H1 (cell line): ENCODE data around the gene ST7L. TPM values are rescaled to one million over a fixed set of nuclear protein-coding genes. Genes with fewer than 3 reads are reported as not detected.
A peak's percentile ranks its signal among the peaks of the same experiment; 100 is the strongest.

Experiments
- CTCF ChIA-PET: fragments of 300-600 bp; sonication (Branson Sonifier 250); formaldehyde crosslinking; loops from one replicate; lab custom pipeline; 2021; ENCODE audit not compliant: partially characterized antibody; lab: Charles Lee
- POLR2A ChIA-PET: fragments of 300-600 bp; sonication (Branson Sonifier 250); formaldehyde crosslinking; loops from one replicate; lab custom pipeline; 2021; ENCODE audit warnings: inconsistent platforms; ENCODE audit not compliant: partially characterized antibody; lab: Charles Lee
- DNase-seq, 2 experiments: peaks; one replicate each; pipeline versions ENCODE4 v3.0.0 to v3.0.0-alpha.2; 2010 to 2022; ENCODE audit warnings: low spot score in 2 of 2, low read depth in 1 of 2, mixed read lengths in 1 of 2
- FAIRE-seq: peaks from 2 replicates; lab custom pipeline; 2011; peaks lifted over from hg19 to GRCh38; lab: Jason Lieb, UNC
- H2AFZ ChIP-seq: 2 replicates; pipeline ENCODE4 v1.8.1; 2012; ENCODE audit warnings: low read length, inconsistent platforms
- H2AK5ac ChIP-seq: 2 replicates; pipeline ENCODE4 v1.6.1; 2013; ENCODE audit warnings: low read depth, low read length
- H2BK120ac ChIP-seq: replicated peaks from 2 replicates; pipeline ENCODE3; 2013; ENCODE audit warnings: low read depth, low read length, inconsistent platforms
- H2BK12ac ChIP-seq: 2 replicates; pipeline ENCODE4 v1.6.1; 2013; ENCODE audit warnings: low read depth, low read length
- H2BK15ac ChIP-seq: 2 replicates; pipeline ENCODE4 v1.6.1; 2013; ENCODE audit warnings: low read length
- H2BK20ac ChIP-seq: 2 replicates; pipeline ENCODE4 v1.6.1; 2013; ENCODE audit warnings: low read length
- H2BK5ac ChIP-seq: 2 replicates; pipeline ENCODE4 v1.6.1; 2013; ENCODE audit warnings: low read depth, low read length
- H3K14ac ChIP-seq: 2 replicates; pipeline ENCODE4 v1.6.1; 2013; ENCODE audit warnings: inconsistent platforms; ENCODE audit not compliant: insufficient read length
- H3K18ac ChIP-seq: 2 replicates; pipeline ENCODE4 v1.6.1; 2013; ENCODE audit warnings: low read length; ENCODE audit errors: extremely low read depth
- H3K23ac ChIP-seq: 2 replicates; pipeline ENCODE4 v1.6.1; 2013; ENCODE audit warnings: inconsistent platforms; ENCODE audit not compliant: insufficient read length
- H3K23me2 ChIP-seq: 2 replicates; pipeline ENCODE4 v1.6.1; 2013; ENCODE audit warnings: low read depth, low read length
- H3K27ac ChIP-seq: 2 replicates; pipeline ENCODE4 v1.6.1; 2011; ENCODE audit warnings: low read depth, low read length, inconsistent platforms
- H3K27me3 ChIP-seq, 4 experiments: replicated peaks in 1 of 4; 1 replicate in 1 of 4; 2 replicates in 3 of 4; pipeline versions ENCODE4 v1.6.1 to v1.8.1; 2011 to 2013; ENCODE audit warnings: low read length in 3 of 4, mild to moderate bottlenecking in 3 of 4, inconsistent platforms in 2 of 4, mixed read lengths in 2 of 4, moderate library complexity in 1 of 4; ENCODE audit not compliant: control insufficient read depth in 3 of 4, insufficient read depth in 3 of 4; ENCODE audit errors: extremely low read depth in 1 of 4
- H3K36me3 ChIP-seq, 4 experiments: 2 replicates each; pipeline versions ENCODE4 v1.6.1 to v1.8.1; 2011 to 2013; ENCODE audit warnings: mild to moderate bottlenecking in 4 of 4, low read length in 3 of 4, moderate library complexity in 2 of 4, control low read depth in 1 of 4, inconsistent platforms in 1 of 4; ENCODE audit not compliant: insufficient read depth in 4 of 4, control insufficient read depth in 2 of 4
- H3K4ac ChIP-seq: replicated peaks from 2 replicates; pipeline ENCODE3; 2013; ENCODE audit warnings: low read length, low read depth, mixed read lengths, inconsistent platforms; ENCODE audit not compliant: insufficient read length
- H3K4me1 ChIP-seq, 4 experiments: replicated peaks in 1 of 4; 1 replicate in 1 of 4; 2 replicates in 3 of 4; pipeline versions ENCODE4 v1.6.1 to v1.8.1; 2011 to 2013; ENCODE audit warnings: low read length in 3 of 4, inconsistent platforms in 2 of 4, mixed read lengths in 1 of 4; ENCODE audit not compliant: insufficient read depth in 4 of 4, control insufficient read depth in 3 of 4
- H3K4me2 ChIP-seq, 2 experiments: 2 replicates each; pipeline versions ENCODE4 v1.6.1 to v1.8.1; 2011 to 2013; ENCODE audit warnings: low read depth in 2 of 2, low read length in 2 of 2, control low read depth in 1 of 2, inconsistent platforms in 1 of 2, mild to moderate bottlenecking in 1 of 2; ENCODE audit not compliant: insufficient read depth in 1 of 2
- H3K4me3 ChIP-seq, 4 experiments: fragments of 200-600, 300-600 bp in 1 of 4; sonication (generic), shearing (Covaris generic), sonication (Bioruptor Twin) in 1 of 4; 2 replicates each; pipeline versions ENCODE4 v1.5.1 to v1.8.1; 2011 to 2016; ENCODE audit warnings: low read length in 4 of 4, low read depth in 3 of 4, control low read depth in 2 of 4, inconsistent platforms in 2 of 4, mild to moderate bottlenecking in 2 of 4, mixed read lengths in 1 of 4, moderate library complexity in 1 of 4; ENCODE audit not compliant: insufficient read depth in 2 of 4; ENCODE audit errors: extremely low read depth in 1 of 4
- H3K56ac ChIP-seq: replicated peaks from 2 replicates; pipeline ENCODE3; 2013; ENCODE audit warnings: low read depth, mild to moderate bottlenecking, mixed read lengths, low read length, inconsistent platforms; ENCODE audit not compliant: insufficient read length
- H3K79me1 ChIP-seq: 2 replicates; pipeline ENCODE4 v1.6.1; 2013; ENCODE audit warnings: low read depth, low read length, control low read depth
- H3K79me2 ChIP-seq, 2 experiments: 2 replicates each; pipeline versions ENCODE4 v1.6.1 to v1.8.1; 2012 to 2013; ENCODE audit warnings: low read length in 2 of 2, mild to moderate bottlenecking in 2 of 2, inconsistent platforms in 1 of 2; ENCODE audit not compliant: insufficient read depth in 2 of 2, control insufficient read depth in 1 of 2
- H3K9ac ChIP-seq, 4 experiments: replicated peaks in 1 of 4; 1 replicate in 1 of 4; 2 replicates in 3 of 4; pipeline versions ENCODE4 v1.6.1 to v1.8.1; 2011 to 2013; ENCODE audit warnings: low read depth in 3 of 4, low read length in 3 of 4, control low read depth in 2 of 4, mild to moderate bottlenecking in 2 of 4, moderate library complexity in 2 of 4, inconsistent platforms in 1 of 4; ENCODE audit errors: extremely low read depth in 1 of 4
- H3K9me3 ChIP-seq, 2 experiments: 2 replicates each; pipeline versions ENCODE4 v1.6.1 to v1.8.1; 2012 to 2013; ENCODE audit warnings: mild to moderate bottlenecking in 2 of 2, moderate library complexity in 2 of 2, control low read depth in 1 of 2, inconsistent platforms in 1 of 2, low read depth in 1 of 2, low read length in 1 of 2, mixed read lengths in 1 of 2; ENCODE audit not compliant: insufficient read depth in 2 of 2
- H4K20me1 ChIP-seq, 2 experiments: replicated peaks in 1 of 2; 2 replicates each; pipeline versions ENCODE3 to v1.8.1; 2011 to 2013; ENCODE audit warnings: inconsistent platforms in 2 of 2, low read length in 2 of 2, mild to moderate bottlenecking in 1 of 2; ENCODE audit not compliant: insufficient read depth in 2 of 2, control insufficient read depth in 1 of 2
- H4K5ac ChIP-seq: 2 replicates; pipeline ENCODE4 v1.6.1; 2013; ENCODE audit warnings: low read length, low read depth, mixed read lengths, inconsistent platforms; ENCODE audit not compliant: insufficient read length
- H4K8ac ChIP-seq: 2 replicates; pipeline ENCODE4 v1.8.0; 2013; ENCODE audit warnings: mild to moderate bottlenecking, moderate library complexity, low read length, inconsistent platforms; ENCODE audit not compliant: insufficient read depth; ENCODE audit errors: extremely low read depth
- H4K91ac ChIP-seq: replicated peaks from 2 replicates; pipeline ENCODE3; 2013; ENCODE audit warnings: low read length, mixed read lengths, inconsistent platforms; ENCODE audit not compliant: insufficient read length
- ATF2 ChIP-seq: IDR thresholded peaks from 2 replicates; pipeline ENCODE4 v1.6.1; 2012; ENCODE audit warnings: low read length, inconsistent platforms
- BACH1 ChIP-seq: IDR thresholded peaks from 2 replicates; pipeline ENCODE4 v1.6.1; 2012; ENCODE audit warnings: low read length, improper control_type of control experiment
- BRCA1 ChIP-seq: IDR thresholded peaks from 2 replicates; pipeline ENCODE4 v1.6.1; 2012; ENCODE audit warnings: low read depth, low read length, improper control_type of control experiment
- JUND ChIP-seq: IDR thresholded peaks from 2 replicates; pipeline ENCODE4 v1.6.1; 2011; ENCODE audit warnings: mild to moderate bottlenecking, improper control_type of control experiment, low read length
- KDM1A ChIP-seq: fragments of 200-600, 300-600 bp; sonication (generic); IDR thresholded peaks from 2 replicates; pipeline ENCODE4 v1.7.1; 2016; ENCODE audit warnings: mild to moderate bottlenecking, low read length, borderline replicate concordance
- NANOG ChIP-seq: IDR thresholded peaks from 2 replicates; pipeline ENCODE4 v1.6.1; 2011; ENCODE audit warnings: low read length, low read depth, mild to moderate bottlenecking, inconsistent platforms; ENCODE audit not compliant: insufficient read depth, poor library complexity, severe bottlenecking
- PHF8 ChIP-seq: fragments of 200-600 bp; sonication (generic); conservative IDR thresholded peaks from 2 replicates; pipeline ENCODE4 v1.7.1; 2012; ENCODE audit warnings: low read depth, mild to moderate bottlenecking, inconsistent platforms, low read length, moderate library complexity
- POU5F1 ChIP-seq: IDR thresholded peaks from 2 replicates; pipeline ENCODE4 v1.6.1; 2011; ENCODE audit warnings: low read depth, mild to moderate bottlenecking, low read length, moderate library complexity
- RAD21 ChIP-seq, 2 experiments: IDR thresholded peaks in 1 of 2; conservative IDR thresholded peaks in 1 of 2; 2 replicates each; pipeline ENCODE4 v1.6.1; 2011; ENCODE audit warnings: low read depth in 2 of 2, low read length in 2 of 2, improper control_type of control experiment in 1 of 2, inconsistent platforms in 1 of 2, mild to moderate bottlenecking in 1 of 2, moderate library complexity in 1 of 2
- SAP30 ChIP-seq: fragments of 300-600 bp; sonication (generic); IDR thresholded peaks from 2 replicates; pipeline ENCODE4 v1.7.1; 2012; ENCODE audit warnings: low read length, moderate library complexity, mild to moderate bottlenecking, inconsistent platforms; ENCODE audit not compliant: insufficient read depth, insufficient replicate concordance
- SIX5 ChIP-seq: IDR thresholded peaks from 2 replicates; pipeline ENCODE4 v1.6.1; 2011; ENCODE audit warnings: mild to moderate bottlenecking, low read depth, low read length
- SP2 ChIP-seq: IDR thresholded peaks from 2 replicates; pipeline ENCODE4 v1.6.1; 2012; ENCODE audit warnings: mild to moderate bottlenecking, low read length, inconsistent platforms
- TCF12 ChIP-seq: IDR thresholded peaks from 2 replicates; pipeline ENCODE4 v1.6.1; 2011; ENCODE audit warnings: low read depth, mild to moderate bottlenecking, low read length
- WGBS, 2 experiments: shearing (Covaris generic) in 1 of 2; methylation state at CpG; one replicate each; pipeline versions ENCODE4 v1.1.6 to v1.1.7; 2013 to 2015; ENCODE audit warnings: low lambda C conversion rate in 2 of 2, mixed read lengths in 2 of 2, inconsistent platforms in 1 of 2, low coverage in 1 of 2, missing lambda C conversion rate in 1 of 2; ENCODE audit not compliant: insufficient replicate concordance in 2 of 2, insufficient coverage in 1 of 2, insufficient read length in 1 of 2; ENCODE audit errors: extremely low coverage in 1 of 2, missing lambda C conversion rate in 1 of 2; 5-methylcytosine and 5-hydroxymethylcytosine counted together
- polyA plus RNA-seq, 7 experiments: library from polyadenylated mRNA; depleted of rRNA in 3 of 7; stranded (reverse) in 5 of 7; unstranded in 2 of 7; fragments of >200 nt in 5 of 7; fragments of 200-250 nt in 2 of 7; gene quantifications; 1 replicate in 5 of 7; 2 replicates in 1 of 7; 4 replicates in 1 of 7; pipeline versions ENCODE4 v1.2.1 to v1.2.3, GENCODE V29; 2011 to 2013; ENCODE audit warnings: missing spikeins in 2 of 7, mixed read lengths in 2 of 7
- total RNA-seq: library from RNA; stranded (reverse); fragmentation: NEBNext Ultra II Directional; extraction: Animal tissue kit (Norgen Biotek cat#: 25700); gene quantifications from 2 replicates; pipeline ENCODE4 v1.2.1, GENCODE V29; 2021

The ST7L gene
- total and polyA plus RNA-seq, 2 of the 8 experiments (the other 6 are each of a cell fraction or from before 2014, with no cell fraction given), result 9.6 to 16.2 TPM

- CTCF ChIA-PET, result interaction anchor here (1.0 kb wide), 1 partner anchor 10 kb away, joined by 3 read pairs; no protein-coding TSS in a partner anchor
- WGBS, 2 experiments, result 88% methylated on average over 5 of the region's 5 CpGs; no CpG with 5 or more reads in 1 of the 2 experiments
- H3K4me3 ChIP-seq, result no peak overlapping the region
- TF ChIP-seq NANOG, result no peak
- TF ChIP-seq BACH1, result no peak
- TF ChIP-seq TCF12, result no peak
- no peak for TF ChIP-seq SP2
- TF ChIP-seq SAP30, result no peak
- no peak for TF ChIP-seq BRCA1
- TF ChIP-seq ATF2, result no peak
- no peak for TF ChIP-seq SIX5
- no peak for TF ChIP-seq KDM1A
- no peak for TF ChIP-seq PHF8
- TF ChIP-seq JUND, result no peak
- no peak for TF ChIP-seq POU5F1
- no peak for TF ChIP-seq RAD21 (IDR thresholded peaks at IDR 0.05 in 1 of 2, conservative IDR thresholded peaks at IDR 0.05 in 1 of 2; ENCODE audit: low read depth in 2 of 2, low read length in 2 of 2)
These were observed 7.3 kb upstream of the ST7L start for GRCh38 chr1:112626193-112626592.

More at GRCh38 chr1:112626193-112626592, 7.3 kb upstream of the ST7L start:
- DNase-seq (no peak), FAIRE-seq (no peak)
- H2BK120ac ChIP-seq, result no peak overlapping the region
- peaks cover 19 to 90% of the 10 kb centered on the region in 2 experiments for H3K79me2 ChIP-seq
- no peak overlapping the region for H2BK12ac ChIP-seq
- POLR2A ChIA-PET, result no interaction called here
- peak overlapping the region; percentile 70 for H3K56ac ChIP-seq
- no peak overlapping the region for H4K91ac ChIP-seq
- no peak overlapping the region for H3K9ac ChIP-seq
- no peaks in the 10 kb centered on the region for H3K23me2 ChIP-seq
- H2BK5ac ChIP-seq, result no peak overlapping the region
- no peaks in the 10 kb centered on the region for H3K4me1 ChIP-seq
- H3K4me2 ChIP-seq, result no peak overlapping the region
- H2AFZ ChIP-seq, result no peak overlapping the region
- no peak overlapping the region for H3K14ac ChIP-seq
- no peaks in the 10 kb centered on the region for H3K9me3 ChIP-seq
- H2BK15ac ChIP-seq, result no peak overlapping the region
- peaks cover 7 to 14% of the 10 kb centered on the region in 2 experiments for H4K20me1 ChIP-seq
- H3K27ac ChIP-seq, result no peak overlapping the region
- no peak overlapping the region for H3K4ac ChIP-seq
- H3K79me1 ChIP-seq, result peaks cover 3% of the 10 kb centered on the region
- H2AK5ac ChIP-seq, result no peak overlapping the region
- no peak overlapping the region for H3K18ac ChIP-seq
- no peak overlapping the region for H3K23ac ChIP-seq
- H4K8ac ChIP-seq, result no peak overlapping the region
- no peaks in the 10 kb centered on the region; a peak in 1 of 8 replicates for H3K36me3 ChIP-seq
- H4K5ac ChIP-seq, result no peak overlapping the region
- H3K27me3 ChIP-seq, result no peaks in the 10 kb centered on the region
- no peak overlapping the region for H2BK20ac ChIP-seq
